GM08714 (cell line): Measurements from ENCODE around the gene PROK1.
"Not testable (repeated sequence)": the region's sequence is repeated elsewhere in the genome, so short reads cannot be mapped to it uniquely, and the experiment has no call there.

Experiments
- H3K4me3 ChIP-seq: fragments of 200-500 bp; sonication (Bioruptor generic); 2 replicates; pipeline ENCODE4 v1.5.1; 2014; ENCODE audit warnings: mild to moderate bottlenecking, low read length, inconsistent platforms
- ZNF274 ChIP-seq: IDR thresholded peaks from 2 replicates; pipeline ENCODE4 v1.6.1; 2012; ENCODE audit warnings: mild to moderate bottlenecking, low read depth, low read length

Gene PROK1

DNA sequence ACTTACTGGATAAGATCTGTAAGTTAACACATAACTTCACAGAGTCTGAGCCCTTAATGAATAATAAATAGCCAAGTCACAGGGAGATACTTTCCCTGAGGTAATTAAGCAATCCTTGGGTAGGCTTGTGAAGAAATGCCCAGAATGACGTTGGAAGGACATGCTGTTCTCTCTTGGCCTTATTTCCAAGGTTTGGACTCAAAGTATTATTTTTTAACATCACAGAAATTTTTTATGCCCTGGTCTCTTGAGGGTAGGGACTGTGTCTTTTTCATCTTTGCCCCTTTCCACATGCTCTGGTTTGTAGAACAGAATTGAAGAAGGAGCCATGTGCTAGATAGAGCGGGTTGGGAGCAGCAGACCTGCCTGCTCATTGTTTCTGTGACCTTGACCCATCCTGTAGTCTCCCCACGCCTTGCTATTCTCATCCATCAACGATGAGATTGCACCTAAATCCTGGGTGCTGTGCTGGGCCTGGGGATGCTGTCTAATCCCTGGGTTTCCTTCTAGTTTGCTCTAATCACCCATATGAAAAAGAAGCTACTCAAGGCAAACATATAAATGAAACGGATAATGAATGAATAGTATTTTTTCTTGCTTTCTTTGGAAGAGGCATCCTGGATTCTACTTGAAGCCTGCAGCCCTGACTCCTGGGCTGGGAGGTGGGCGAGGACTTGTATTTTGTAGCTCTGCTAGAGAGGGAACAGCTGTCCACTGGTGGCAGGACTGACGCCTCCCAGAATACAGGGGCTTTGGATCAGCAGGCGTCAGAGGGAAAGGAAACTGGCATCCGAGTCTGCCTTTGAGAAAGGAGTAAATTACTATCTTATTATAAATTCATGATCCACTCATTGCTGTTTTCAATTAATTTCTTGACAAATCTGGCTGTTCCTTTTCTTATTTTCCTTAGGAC, 26.0 kb upstream of the PROK1 start:
- H3K4me3 ChIP-seq = no peak overlapping the region
- TF ChIP-seq ZNF274 = no peak

DNA sequence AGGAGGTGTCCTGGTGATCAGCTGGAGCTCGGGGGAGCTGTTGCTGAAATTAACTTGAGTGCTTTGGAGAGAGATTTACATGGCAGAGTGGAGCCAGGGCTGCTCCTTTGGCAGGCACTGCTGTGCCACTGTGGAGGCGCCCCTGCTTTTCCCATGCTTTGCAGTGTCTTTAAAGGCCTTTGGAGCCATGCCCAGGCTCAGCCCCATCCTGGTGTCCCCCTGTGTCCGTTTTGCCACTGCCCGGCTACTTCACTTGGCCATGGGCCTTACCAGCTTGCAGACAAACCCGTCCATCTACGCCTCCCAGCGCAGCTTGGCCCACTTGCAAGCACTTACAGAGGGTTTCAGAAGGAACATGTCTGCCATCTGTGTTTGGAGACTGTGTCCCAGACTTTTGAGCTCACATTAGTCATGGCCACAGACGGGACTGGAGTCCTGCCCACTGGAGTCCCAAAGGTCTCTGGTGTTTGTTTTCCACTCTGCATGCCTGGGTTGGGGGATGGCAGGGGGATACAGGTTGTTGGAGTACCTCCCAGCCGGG, 25.3 kb upstream of the PROK1 start:
- no peak for TF ChIP-seq ZNF274
- no peak overlapping the region for H3K4me3 ChIP-seq

DNA sequence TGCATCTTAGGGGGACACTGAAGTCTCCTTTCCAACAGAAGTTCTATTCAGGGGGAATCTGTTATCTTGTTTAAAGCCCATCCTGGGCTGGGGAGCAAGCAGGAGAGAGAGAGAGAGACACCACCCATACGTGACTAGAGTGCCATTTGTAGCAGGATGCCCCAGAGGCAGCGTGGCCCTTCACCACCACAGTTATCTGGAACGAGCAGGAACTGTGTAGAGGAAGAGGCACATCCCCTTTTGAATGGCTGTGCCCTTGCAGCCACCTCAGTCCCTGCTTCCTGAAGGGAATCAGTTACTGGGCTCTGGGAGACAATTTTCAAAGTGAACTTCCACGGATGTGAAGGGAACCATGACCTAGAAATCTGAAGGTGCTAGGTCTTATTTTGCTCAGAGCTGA, 24.1 kb upstream of the PROK1 start:
- TF ChIP-seq ZNF274 = no peak
- H3K4me3 ChIP-seq = no peak overlapping the region

DNA sequence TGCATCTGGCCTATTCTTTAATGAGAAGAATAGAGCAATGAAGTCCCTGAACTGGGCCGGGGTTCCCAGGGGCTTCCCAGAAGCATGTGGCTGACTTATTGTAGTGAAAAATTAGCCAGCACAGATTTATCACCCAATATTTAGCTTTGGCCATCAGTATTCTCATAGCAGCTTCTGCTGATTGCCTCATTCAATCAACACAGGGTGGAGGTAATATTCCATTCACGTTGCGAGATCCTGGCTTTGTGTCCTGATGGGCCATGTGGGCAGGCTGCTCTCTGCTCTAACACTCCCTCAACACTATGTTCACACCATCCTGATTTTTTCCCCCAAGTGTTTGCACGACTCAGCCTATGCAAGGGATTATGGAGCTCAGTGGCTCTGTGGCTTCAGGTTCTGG, 22.0 kb upstream of the PROK1 start:
- no peak overlapping the region for H3K4me3 ChIP-seq
- TF ChIP-seq ZNF274 = no peak

DNA sequence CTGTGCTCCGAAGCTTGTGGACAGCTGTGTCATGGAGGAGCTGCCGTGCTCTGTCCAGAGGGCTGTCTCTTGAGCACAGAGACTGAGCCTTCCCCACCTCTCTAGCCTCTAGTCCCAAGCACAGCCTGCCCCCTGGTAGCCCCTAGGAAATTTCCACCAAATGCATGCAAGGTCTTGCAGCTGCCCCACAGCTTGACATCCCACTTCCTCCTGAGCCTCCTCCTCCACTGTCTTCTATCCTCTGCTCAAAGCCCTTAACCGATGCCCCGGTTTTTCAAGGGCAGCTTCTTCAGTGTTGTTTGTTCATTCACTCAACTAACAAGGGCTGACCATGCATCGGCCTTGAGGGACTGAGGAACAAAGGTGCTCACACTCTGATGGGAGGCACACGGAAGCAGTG, 20.6 kb upstream of the PROK1 start:
- H3K4me3 ChIP-seq = no peak overlapping the region
- no peak for TF ChIP-seq ZNF274

DNA sequence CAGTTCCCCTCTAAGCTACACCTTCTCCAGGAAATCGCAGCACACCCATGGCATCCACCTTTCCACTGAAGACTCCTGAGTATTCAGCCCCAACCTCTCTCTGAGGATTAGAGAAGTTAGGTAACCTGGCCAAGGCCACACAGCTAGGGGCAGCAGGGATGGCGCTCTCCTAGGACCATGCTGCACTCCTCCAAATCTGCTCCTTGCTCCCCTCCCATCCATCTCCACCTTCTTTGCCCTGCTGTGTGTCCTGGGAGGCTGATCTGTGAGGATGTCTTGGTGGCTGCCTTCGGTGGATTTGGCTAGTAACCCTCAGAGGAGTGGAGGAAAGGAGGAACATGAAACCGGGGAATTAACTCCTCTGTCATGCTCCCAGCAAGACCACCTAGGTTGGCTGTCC, 20.0 kb upstream of the PROK1 start:
- TF ChIP-seq ZNF274 = no peak

DNA sequence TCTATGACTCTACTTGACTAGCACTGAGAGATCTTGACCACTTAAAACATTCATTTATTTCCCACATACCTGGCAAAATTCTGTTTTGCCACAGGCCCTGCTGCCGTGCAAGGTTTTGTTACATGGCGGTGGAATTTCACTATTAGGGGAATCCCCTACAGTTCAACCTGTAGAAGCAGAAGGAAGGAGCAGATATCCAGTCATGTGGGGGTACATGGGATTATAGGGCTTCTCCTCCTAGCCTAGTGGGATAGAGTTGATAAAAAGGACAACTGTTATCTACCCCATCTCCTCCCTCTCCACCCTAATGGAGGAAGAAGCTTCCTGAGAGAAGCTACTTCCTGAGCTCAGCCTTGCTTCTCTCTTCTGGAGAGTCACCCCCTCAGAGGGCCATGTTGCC, 17.7 kb upstream of the PROK1 start:
- H3K4me3 ChIP-seq = no peak overlapping the region
- no peak for TF ChIP-seq ZNF274

More for the DNA sequence above, 20.0 kb upstream of the PROK1 start:
- no peak overlapping the region for H3K4me3 ChIP-seq

DNA sequence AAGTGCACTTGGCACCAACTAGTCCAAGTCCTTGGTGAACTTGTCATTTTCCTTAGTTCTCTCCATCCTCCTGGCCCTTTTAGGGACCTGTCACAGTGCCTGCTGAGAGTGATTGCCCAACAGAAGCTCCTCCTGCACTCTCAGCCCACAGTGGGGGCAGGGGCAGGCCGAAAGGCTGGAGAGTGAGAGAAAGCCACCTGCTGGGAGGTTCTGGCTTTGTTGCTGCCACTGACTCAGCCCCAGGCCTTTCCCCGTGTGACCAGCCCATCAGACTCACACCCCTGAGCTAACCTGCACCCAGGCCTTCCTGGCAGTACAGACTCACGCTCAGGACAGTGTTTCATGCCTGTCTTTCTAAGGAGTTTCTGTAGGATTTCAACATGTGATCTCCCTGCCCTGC, 17.1 kb upstream of the PROK1 start:
- TF ChIP-seq ZNF274 = no peak
- no peak overlapping the region for H3K4me3 ChIP-seq

DNA sequence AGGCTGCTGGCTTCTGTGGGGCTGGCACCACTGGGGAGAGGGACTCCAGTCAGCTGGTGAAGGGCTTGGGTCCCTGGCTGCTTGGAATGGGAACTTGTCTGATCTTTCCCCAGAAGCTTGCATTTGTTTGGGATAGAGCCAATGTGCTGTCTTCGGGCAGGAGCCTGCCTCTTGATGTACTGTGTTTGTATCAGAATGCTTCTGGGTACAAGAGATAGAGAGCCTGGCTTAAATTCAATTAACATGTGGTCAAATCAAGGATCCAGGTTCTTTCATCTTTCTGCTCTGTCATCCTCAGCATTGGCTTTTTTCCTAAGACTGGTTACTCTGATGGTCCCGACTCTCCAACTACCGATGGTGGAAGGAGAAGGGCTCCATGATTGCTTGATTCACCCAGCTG, 16.0 kb upstream of the PROK1 start:
- TF ChIP-seq ZNF274 = no peak
- H3K4me3 ChIP-seq = no peak overlapping the region

DNA sequence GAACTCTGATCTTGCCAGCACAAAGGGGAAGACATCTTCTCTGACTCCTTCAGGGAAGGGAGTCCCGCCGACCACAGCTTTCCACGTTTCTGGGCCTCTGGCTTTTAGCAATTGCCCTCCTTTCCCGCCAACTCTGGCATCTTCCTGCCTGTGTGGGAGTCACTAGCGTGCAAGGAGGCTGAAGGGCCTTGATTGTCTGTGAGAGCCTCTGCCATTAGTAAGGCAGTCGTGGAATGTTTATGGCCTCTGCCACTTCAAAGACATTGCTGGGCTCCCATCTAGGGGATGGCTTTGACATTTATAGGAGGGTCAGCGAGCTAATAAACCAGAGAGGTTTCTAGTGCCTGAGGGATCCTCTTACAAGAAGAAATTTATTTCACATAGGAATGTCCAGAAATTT, 14.3 kb upstream of the PROK1 start:
- no peak for TF ChIP-seq ZNF274
- no peak overlapping the region for H3K4me3 ChIP-seq

DNA sequence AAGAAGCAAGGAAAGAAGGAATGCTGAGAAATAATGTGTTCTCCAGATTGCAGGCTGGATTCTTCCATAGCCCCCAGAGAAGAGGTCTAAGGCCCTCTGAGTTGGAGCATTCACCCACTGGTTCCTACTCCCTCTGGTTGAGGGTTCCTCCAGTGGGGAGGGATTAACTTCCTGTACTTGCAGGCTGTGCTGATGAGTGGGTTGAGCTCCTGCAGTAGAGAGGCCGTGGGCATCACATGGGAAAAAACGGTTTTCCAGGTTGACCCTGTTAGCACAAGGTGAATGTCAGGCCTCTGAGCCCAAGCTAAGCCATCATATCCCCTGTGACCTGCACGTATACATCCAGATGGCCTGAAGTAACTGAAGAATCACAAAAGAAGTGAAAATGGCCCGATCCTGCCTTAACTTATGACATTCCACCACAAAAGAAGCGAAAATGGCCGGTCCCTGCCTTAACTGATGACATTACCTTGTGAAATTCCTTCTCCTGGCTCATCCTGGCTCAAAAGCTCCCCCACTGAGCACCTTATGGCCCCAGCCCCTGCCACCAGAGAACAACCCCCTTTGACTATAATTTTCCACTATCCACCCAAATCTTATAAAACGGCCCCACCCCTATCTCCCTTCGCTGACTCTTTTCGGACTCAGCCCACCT, 13.2 kb upstream of the PROK1 start:
- H3K4me3 ChIP-seq = not testable (repeated sequence)

DNA sequence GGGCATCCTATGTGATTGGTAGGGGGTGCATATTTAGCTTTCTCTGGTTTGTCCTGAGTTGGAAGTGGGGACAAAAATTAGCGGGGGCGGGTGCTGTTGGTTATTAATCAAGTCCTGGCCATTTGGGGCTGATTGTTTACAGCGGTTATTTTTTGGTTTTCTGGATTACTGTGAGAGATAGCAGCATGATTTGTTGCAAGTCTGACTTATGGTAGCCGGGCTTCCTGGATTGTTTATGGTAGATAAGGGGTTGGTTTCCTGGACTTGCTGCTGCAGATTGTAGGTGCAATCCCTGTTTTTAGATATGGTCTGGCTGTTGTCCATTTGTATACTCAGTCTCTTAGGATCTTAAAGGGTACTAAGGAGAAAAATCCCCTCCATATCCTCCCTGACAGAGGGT, 12.1 kb upstream of the PROK1 start:
- no peak overlapping the region for H3K4me3 ChIP-seq
- no peak for TF ChIP-seq ZNF274

DNA sequence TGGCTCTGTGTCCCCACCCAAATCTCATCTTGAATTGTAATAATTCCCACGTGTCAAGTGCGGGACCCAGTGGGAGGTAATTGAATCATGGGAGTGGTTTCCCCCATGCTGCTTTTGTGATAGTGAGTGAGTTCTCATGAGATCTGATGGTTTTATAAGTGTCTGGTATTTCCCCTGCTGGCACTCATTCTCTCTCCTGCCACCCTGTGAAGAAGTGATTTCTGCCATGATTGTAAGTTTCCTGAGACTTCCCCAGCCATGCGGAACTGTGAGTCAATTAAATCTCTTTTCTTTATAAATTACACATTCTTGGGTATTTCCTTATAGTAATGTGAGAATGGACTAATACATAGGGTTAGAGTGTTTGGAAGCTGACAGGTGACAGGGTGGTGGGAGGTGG, 11.1 kb upstream of the PROK1 start:
- not testable (repeated sequence) for H3K4me3 ChIP-seq

DNA sequence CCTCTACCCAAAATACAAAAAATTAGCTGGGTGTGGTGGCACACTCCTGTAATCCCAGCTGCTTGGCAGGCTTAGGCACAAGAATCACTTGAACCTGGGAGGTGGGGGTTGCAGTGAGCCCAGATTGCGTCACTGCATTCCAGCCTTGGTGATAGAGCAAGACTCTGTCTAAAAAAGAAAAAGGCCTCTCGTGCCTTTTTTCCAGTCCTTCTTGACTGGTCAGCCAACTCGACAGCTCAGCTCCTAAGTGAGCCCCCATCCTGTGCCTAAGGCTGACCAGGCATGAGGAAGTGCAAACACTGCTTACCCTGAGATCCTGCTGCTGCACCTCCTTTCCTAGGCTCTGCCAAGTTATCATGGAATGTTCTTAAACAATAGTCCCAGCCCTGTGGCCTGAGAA, 10.1 kb upstream of the PROK1 start:
- TF ChIP-seq ZNF274 = no peak

DNA sequence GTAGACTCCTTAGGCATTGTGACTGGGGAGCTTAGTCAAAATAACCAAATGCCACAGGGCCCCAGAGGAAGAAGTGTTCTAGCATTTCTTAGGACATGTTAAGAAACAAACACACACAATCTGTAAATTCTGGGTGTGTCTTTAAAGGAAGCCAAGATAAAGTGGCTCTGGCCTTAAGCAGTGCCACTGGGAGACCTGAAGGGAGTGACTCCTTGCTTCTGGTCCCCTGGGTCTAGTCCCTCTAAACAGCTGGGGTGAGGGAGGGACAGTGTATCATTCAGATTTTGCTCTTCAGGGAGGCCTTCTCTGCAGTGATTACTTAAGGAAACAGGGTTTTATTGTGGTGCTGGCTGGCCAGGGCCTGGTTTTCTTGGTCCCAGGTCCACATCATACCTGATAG, 9.1 kb upstream of the PROK1 start:
- no peak for TF ChIP-seq ZNF274

More for the DNA sequence above, 10.1 kb upstream of the PROK1 start:
- H3K4me3 ChIP-seq = no peak overlapping the region

More for the DNA sequence above, 9.1 kb upstream of the PROK1 start:
- no peak overlapping the region for H3K4me3 ChIP-seq
